ENCODE measurements around the gene NFIC.
"Not testable (repeated sequence)": the region's sequence is repeated elsewhere in the genome, so short reads cannot be mapped to it uniquely, and the experiment has no call there.

The NFIC gene

DNA sequence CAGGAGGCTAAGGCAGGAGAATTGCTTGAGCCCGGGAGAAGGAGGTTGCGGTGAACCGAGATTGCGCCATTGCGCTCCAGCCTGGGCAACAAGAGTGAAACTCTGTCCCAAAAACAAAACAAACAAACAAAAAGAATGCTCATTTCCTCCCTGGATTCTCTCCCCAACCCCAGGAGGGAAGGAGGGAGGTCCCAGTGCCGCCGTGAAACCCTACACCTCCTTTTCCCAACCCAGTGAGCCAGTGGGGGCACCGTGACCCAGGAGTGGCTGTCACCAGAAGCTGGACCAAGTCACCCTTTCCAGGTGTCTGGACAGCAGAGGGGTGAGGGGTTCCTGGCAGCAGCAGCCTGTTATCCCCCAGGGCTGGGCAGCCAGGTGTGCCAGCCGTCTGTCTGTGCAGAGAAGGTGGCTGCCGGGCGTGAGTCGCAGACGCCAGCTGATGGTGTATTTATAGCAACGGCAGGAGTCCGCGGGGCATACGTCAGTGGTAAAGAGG is 23.5 kb downstream of the NFIC start:
- no peak overlapping the region for H3K27ac ChIP-seq
- no peak overlapping the region for H3K9ac ChIP-seq (ENCODE audit: insufficient read length)
- no peak overlapping the region for H3K4me3 ChIP-seq
- no peak for DNase-seq (ENCODE audit: low read depth, low spot score)
- TF ChIP-seq POLR2AphosphoS5 (IDR thresholded peaks at IDR 0.05; ENCODE audit: borderline replicate concordance, low read depth, low read length) (no peak), EZH2 (IDR thresholded peaks at IDR 0.05) (no peak), FOXP2 (optimal IDR thresholded peaks at IDR 0.05; ENCODE audit: control extremely low read depth, extremely low read length, insufficient read depth) (no peak)
- no peaks in the 10 kb centered on the region for H3K9me3 ChIP-seq (ENCODE audit: low read depth, low read length)
- H3K36me3 ChIP-seq (ENCODE audit: insufficient read depth, low read length): peaks cover 31% of the 10 kb centered on the region; the same call in 1 of the 2 replicates

DNA sequence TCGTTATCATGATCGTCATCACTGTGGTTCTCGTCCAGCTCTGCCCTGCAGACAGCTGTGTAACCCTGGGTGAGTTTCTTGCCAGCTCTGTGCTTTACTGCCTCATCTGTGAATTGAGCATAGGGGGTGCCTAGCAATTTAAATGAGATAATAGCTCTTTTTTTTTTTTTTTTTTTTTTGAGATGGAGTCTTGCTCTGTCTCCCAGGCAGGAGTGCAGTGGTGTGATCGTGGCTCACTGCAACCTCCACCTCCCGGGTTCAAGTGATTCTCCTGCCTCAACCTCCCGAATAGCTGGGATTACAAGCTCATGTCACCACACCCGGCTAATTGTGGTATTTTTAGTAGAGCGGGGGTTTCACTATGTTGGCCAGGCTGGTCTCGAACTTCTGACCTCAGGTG is 25.5 kb downstream of the NFIC start:
- not testable (repeated sequence) for H3K4me3 ChIP-seq

DNA sequence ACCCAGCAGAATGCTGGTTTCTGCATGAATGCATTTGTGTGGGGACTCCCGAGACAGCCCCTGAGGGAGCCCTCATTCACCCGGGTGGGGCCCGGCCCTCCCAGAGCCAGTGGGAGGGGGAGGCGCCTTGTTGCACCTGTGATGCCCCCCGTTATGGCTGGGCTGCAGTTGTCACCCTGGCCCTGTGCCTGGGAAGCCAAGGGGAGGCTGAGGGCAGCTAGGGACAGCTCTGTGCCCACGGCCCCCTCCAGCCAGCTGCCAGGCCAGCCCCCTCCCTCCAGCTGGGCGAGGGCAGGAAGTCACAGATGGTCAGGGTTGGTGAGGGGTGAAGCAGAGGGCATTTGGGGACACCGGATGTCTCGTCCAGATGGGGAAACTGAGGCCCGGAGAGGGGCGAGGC is 26.1 kb downstream of the NFIC start:
- DNase-seq (ENCODE audit: low read depth, low spot score): no peak
- no peak overlapping the region for H3K27ac ChIP-seq
- no peaks in the 10 kb centered on the region for H3K9me3 ChIP-seq (ENCODE audit: low read depth, low read length)
- no peak overlapping the region for H3K4me3 ChIP-seq
- H3K9ac ChIP-seq (ENCODE audit: insufficient read length): no peak overlapping the region
- H3K36me3 ChIP-seq (ENCODE audit: insufficient read depth, low read length): peaks cover 27% of the 10 kb centered on the region; the same call in 1 of the 2 replicates
- TF ChIP-seq FOXP2 (optimal IDR thresholded peaks at IDR 0.05; ENCODE audit: control extremely low read depth, extremely low read length, insufficient read depth) (no peak), EZH2 (IDR thresholded peaks at IDR 0.05) (no peak), POLR2AphosphoS5 (IDR thresholded peaks at IDR 0.05; ENCODE audit: borderline replicate concordance, low read depth, low read length) (no peak)

More for the DNA sequence above, 25.5 kb downstream of the NFIC start:
- not testable (repeated sequence) for DNase-seq (ENCODE audit: low read depth, low spot score); H3K9me3 ChIP-seq (ENCODE audit: low read depth, low read length); H3K9ac ChIP-seq (ENCODE audit: insufficient read length); H3K27ac ChIP-seq
- peaks cover 27% of the 10 kb centered on the region; the same call in 1 of the 2 replicates for H3K36me3 ChIP-seq (ENCODE audit: insufficient read depth, low read length)

DNA sequence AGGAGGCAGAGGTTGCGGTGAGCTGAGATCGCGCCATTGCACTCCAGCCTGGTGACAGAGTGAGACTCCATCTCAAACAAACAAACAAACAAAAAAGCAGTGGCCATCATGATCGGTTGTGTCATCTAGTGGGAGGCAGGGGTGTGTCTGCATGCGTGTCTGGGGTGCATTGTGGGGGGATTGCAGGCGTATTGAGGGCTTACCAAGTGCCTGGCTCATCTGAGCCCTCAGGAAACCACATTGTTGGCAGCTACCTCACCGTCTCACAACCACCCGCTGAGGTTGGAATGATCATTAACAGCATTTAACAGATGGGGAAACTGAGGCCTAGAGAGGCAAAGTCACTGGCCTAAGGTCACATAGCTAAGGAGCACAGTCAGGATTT is 30.5 kb downstream of the NFIC start:
- H3K4me3 ChIP-seq: no peak overlapping the region
- no peak for DNase-seq (ENCODE audit: low read depth, low spot score)
- H3K9me3 ChIP-seq (ENCODE audit: low read depth, low read length): no peaks in the 10 kb centered on the region
- H3K27ac ChIP-seq: no peak overlapping the region
- TF ChIP-seq EZH2 (IDR thresholded peaks at IDR 0.05): no peak
- TF ChIP-seq POLR2AphosphoS5 (IDR thresholded peaks at IDR 0.05; ENCODE audit: borderline replicate concordance, low read depth, low read length): no peak
- TF ChIP-seq FOXP2 (optimal IDR thresholded peaks at IDR 0.05; ENCODE audit: control extremely low read depth, extremely low read length, insufficient read depth): no peak
- H3K9ac ChIP-seq (ENCODE audit: insufficient read length): no peak overlapping the region
- peaks cover 18% of the 10 kb centered on the region; the same call in 1 of the 2 replicates for H3K36me3 ChIP-seq (ENCODE audit: insufficient read depth, low read length)

DNA sequence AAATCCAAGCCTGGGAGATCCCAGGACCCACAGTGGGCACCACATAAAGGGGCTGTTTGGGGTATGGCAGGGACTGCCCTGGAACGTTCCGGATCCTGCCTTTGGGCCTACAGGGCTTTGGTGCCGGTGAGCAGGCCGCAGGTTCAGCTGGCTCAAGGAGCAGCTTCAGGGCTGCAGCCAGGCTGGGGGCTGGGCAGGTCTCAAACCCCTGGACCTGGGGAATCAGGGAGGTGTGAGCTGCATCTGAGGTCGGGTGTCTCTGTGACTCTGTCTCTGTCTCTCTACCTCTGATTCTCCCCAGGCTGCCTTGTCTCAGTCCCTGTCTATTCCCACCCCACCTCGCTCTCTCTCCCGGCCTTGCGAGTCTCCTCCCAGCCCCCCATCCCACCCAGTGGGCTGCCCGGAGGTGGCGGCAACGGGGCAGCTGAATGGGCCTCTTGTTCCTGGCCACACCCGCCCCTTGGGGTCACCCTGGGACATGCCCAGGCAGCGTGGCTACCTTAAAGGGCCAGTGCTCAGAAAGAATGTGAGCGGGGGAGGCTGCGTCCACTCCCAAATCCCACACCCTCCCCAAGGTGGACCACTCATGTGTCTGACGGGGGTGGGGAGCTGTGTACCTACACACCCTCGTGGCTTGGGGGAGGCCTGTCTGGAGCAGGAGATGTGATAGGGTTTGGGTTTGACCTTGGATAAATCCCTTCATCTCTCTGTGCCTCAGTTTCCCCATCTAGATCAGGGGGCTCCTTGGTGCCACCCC is 31.1 kb downstream of the NFIC start:
- no peak overlapping the region for H3K27ac ChIP-seq

DNA sequence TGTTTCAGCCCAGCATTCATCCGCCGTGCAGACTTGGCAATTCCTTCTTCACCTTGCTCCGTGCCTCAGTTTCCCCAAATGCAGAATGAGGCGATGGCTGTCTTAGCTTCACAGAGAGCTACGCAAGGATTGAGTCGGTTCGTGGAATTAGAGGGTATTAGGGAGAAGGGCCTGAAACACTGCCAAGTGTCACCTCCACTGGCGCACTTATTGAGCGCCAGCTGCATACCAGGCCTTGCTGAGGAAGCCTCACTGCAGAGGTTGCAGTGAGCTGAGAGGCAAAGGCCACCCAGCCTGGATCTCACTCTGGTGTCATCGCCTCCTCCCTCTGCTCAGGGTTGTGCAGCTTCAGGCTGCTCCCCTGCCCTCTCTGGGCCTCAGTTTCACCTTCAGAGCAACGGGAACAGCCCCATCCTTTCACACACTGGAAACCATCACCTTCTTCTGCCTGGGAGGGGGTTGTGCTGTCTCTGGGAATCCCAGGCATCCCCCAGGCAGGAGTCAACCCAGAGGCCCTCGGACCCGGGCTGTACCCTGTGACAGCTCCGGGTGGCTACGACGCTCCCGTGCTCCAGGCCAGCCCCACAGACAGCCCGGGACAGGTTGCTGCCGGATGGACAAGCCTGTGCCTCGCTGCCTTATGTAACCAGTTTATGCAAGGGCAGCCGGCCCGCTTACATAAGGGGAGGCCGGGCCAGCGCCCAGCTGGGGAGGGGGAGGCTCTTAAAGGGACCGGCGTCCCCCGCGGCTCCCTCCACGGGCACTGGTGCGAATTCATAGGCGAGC is 31.9 kb downstream of the NFIC start:
- Histone ChIP-seq H3K9ac (ENCODE audit: insufficient read length) (no peak overlapping the region), H3K9me3 (ENCODE audit: low read depth, low read length) (no peaks in the 10 kb centered on the region), H3K4me3 (no peak overlapping the region), H3K27ac (no peak overlapping the region), H3K36me3 (ENCODE audit: insufficient read depth, low read length) (peaks cover 28% of the 10 kb centered on the region; the same call in 1 of the 2 replicates)
- TF ChIP-seq POLR2AphosphoS5 (IDR thresholded peaks at IDR 0.05; ENCODE audit: borderline replicate concordance, low read depth, low read length): no peak
- TF ChIP-seq EZH2 (IDR thresholded peaks at IDR 0.05): no peak
- no peak for TF ChIP-seq FOXP2 (optimal IDR thresholded peaks at IDR 0.05; ENCODE audit: control extremely low read depth, extremely low read length, insufficient read depth)
- DNase-seq (ENCODE audit: low read depth, low spot score): no peak

More for the DNA sequence above, 31.1 kb downstream of the NFIC start:
- no peak overlapping the region for H3K9ac ChIP-seq (ENCODE audit: insufficient read length)
- peaks cover 23% of the 10 kb centered on the region; the same call in 1 of the 2 replicates for H3K36me3 ChIP-seq (ENCODE audit: insufficient read depth, low read length)
- DNase-seq (ENCODE audit: low read depth, low spot score): no peak
- no peaks in the 10 kb centered on the region for H3K9me3 ChIP-seq (ENCODE audit: low read depth, low read length)
- TF ChIP-seq EZH2 (IDR thresholded peaks at IDR 0.05) (no peak), POLR2AphosphoS5 (IDR thresholded peaks at IDR 0.05; ENCODE audit: borderline replicate concordance, low read depth, low read length) (no peak), FOXP2 (optimal IDR thresholded peaks at IDR 0.05; ENCODE audit: control extremely low read depth, extremely low read length, insufficient read depth) (no peak)
- no peak overlapping the region for H3K4me3 ChIP-seq

DNA sequence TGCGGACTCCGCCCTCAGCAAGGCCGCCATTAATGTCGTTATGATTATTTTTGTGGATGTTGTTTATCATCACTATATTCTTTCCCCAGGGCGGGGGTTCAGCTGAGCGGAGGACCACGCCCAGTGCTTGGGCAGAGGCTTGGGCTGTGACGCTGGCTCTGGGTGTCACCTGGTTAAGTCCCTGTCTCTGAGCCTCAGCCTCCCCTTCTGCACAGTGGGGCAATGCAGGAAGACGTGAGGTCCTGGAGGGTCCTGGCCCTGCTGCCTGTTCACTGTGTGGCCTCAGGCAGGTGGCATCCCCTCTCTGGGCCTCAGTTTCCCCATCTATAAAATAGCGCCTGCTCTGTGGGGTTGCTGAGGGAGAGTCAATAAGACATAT is 32.5 kb downstream of the NFIC start:
- no peak for TF ChIP-seq POLR2AphosphoS5 (IDR thresholded peaks at IDR 0.05; ENCODE audit: borderline replicate concordance, low read depth, low read length)
- no peak for TF ChIP-seq FOXP2 (optimal IDR thresholded peaks at IDR 0.05; ENCODE audit: control extremely low read depth, extremely low read length, insufficient read depth)
- no peak for TF ChIP-seq EZH2 (IDR thresholded peaks at IDR 0.05)
- H3K9me3 ChIP-seq (ENCODE audit: low read depth, low read length): no peaks in the 10 kb centered on the region
- no peak for DNase-seq (ENCODE audit: low read depth, low spot score)
- H3K36me3 ChIP-seq (ENCODE audit: insufficient read depth, low read length): peaks cover 28% of the 10 kb centered on the region; the same call in 1 of the 2 replicates
- H3K4me3 ChIP-seq: no peak overlapping the region
- H3K27ac ChIP-seq: no peak overlapping the region
- no peak overlapping the region for H3K9ac ChIP-seq (ENCODE audit: insufficient read length)

DNA sequence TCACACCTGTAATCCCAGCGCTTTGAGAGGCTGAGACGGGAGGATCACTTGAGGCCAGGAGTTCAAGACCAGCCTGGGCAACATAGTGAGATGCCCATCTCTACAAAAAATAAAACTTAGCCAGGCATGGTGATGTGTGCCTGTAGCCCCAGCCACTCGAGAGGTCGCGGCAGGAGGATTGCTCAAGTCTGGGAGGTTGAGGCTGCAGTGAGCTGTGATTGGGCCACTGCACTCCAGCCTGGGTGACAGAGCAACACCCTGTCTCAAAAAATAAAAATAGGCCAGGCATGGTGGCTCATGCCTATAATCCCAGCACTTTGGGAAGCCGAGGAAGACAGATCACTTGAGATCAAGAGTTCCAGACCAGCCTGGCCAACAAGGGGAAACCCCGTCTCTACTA is 32.9 kb downstream of the NFIC start:
- H3K4me3 ChIP-seq; H3K9me3 ChIP-seq (ENCODE audit: low read depth, low read length); DNase-seq (ENCODE audit: low read depth, low spot score); H3K27ac ChIP-seq; H3K9ac ChIP-seq (ENCODE audit: insufficient read length): not testable (repeated sequence)
- H3K36me3 ChIP-seq (ENCODE audit: insufficient read depth, low read length): peaks cover 28% of the 10 kb centered on the region; the same call in 1 of the 2 replicates

All from SK-N-MC (cell line).